H1 (cell line): ENCODE measurements around the gene POU2F1. TPM values are rescaled to one million over a fixed set of nuclear protein-coding genes. Genes with fewer than 3 reads are reported as not detected.

Experiments used
- CTCF ChIA-PET: fragments of 300-600 bp; sonication (Branson Sonifier 250); formaldehyde crosslinking; loops from one replicate; lab custom pipeline; 2021; ENCODE audit not compliant: partially characterized antibody; lab: Charles Lee
- POLR2A ChIA-PET: fragments of 300-600 bp; sonication (Branson Sonifier 250); formaldehyde crosslinking; loops from one replicate; lab custom pipeline; 2021; ENCODE audit warnings: inconsistent platforms; ENCODE audit not compliant: partially characterized antibody; lab: Charles Lee
- DNase-seq, 2 experiments: peaks; one replicate each; pipeline versions ENCODE4 v3.0.0 to v3.0.0-alpha.2; 2010 to 2022; ENCODE audit warnings: low spot score in 2 of 2, low read depth in 1 of 2, mixed read lengths in 1 of 2
- FAIRE-seq: peaks from 2 replicates; lab custom pipeline; 2011; peaks lifted over from hg19 to GRCh38; lab: Jason Lieb, UNC
- H2AFZ ChIP-seq: 2 replicates; pipeline ENCODE4 v1.8.1; 2012; ENCODE audit warnings: low read length, inconsistent platforms
- H2AK5ac ChIP-seq: 2 replicates; pipeline ENCODE4 v1.6.1; 2013; ENCODE audit warnings: low read depth, low read length
- H2BK120ac ChIP-seq: replicated peaks from 2 replicates; pipeline ENCODE3; 2013; ENCODE audit warnings: low read depth, low read length, inconsistent platforms
- H2BK12ac ChIP-seq: 2 replicates; pipeline ENCODE4 v1.6.1; 2013; ENCODE audit warnings: low read depth, low read length
- H2BK15ac ChIP-seq: 2 replicates; pipeline ENCODE4 v1.6.1; 2013; ENCODE audit warnings: low read length
- H2BK20ac ChIP-seq: 2 replicates; pipeline ENCODE4 v1.6.1; 2013; ENCODE audit warnings: low read length
- H2BK5ac ChIP-seq: 2 replicates; pipeline ENCODE4 v1.6.1; 2013; ENCODE audit warnings: low read depth, low read length
- H3K14ac ChIP-seq: 2 replicates; pipeline ENCODE4 v1.6.1; 2013; ENCODE audit warnings: inconsistent platforms; ENCODE audit not compliant: insufficient read length
- H3K18ac ChIP-seq: 2 replicates; pipeline ENCODE4 v1.6.1; 2013; ENCODE audit warnings: low read length; ENCODE audit errors: extremely low read depth
- H3K23ac ChIP-seq: 2 replicates; pipeline ENCODE4 v1.6.1; 2013; ENCODE audit warnings: inconsistent platforms; ENCODE audit not compliant: insufficient read length
- H3K23me2 ChIP-seq: 2 replicates; pipeline ENCODE4 v1.6.1; 2013; ENCODE audit warnings: low read depth, low read length
- H3K27ac ChIP-seq: 2 replicates; pipeline ENCODE4 v1.6.1; 2011; ENCODE audit warnings: low read depth, low read length, inconsistent platforms
- H3K27me3 ChIP-seq, 4 experiments: replicated peaks in 1 of 4; 1 replicate in 1 of 4; 2 replicates in 3 of 4; pipeline versions ENCODE4 v1.6.1 to v1.8.1; 2011 to 2013; ENCODE audit warnings: low read length in 3 of 4, mild to moderate bottlenecking in 3 of 4, inconsistent platforms in 2 of 4, mixed read lengths in 2 of 4, moderate library complexity in 1 of 4; ENCODE audit not compliant: control insufficient read depth in 3 of 4, insufficient read depth in 3 of 4; ENCODE audit errors: extremely low read depth in 1 of 4
- H3K36me3 ChIP-seq, 4 experiments: 2 replicates each; pipeline versions ENCODE4 v1.6.1 to v1.8.1; 2011 to 2013; ENCODE audit warnings: mild to moderate bottlenecking in 4 of 4, low read length in 3 of 4, moderate library complexity in 2 of 4, control low read depth in 1 of 4, inconsistent platforms in 1 of 4; ENCODE audit not compliant: insufficient read depth in 4 of 4, control insufficient read depth in 2 of 4
- H3K4ac ChIP-seq: replicated peaks from 2 replicates; pipeline ENCODE3; 2013; ENCODE audit warnings: low read length, low read depth, mixed read lengths, inconsistent platforms; ENCODE audit not compliant: insufficient read length
- H3K4me1 ChIP-seq, 4 experiments: replicated peaks in 1 of 4; 1 replicate in 1 of 4; 2 replicates in 3 of 4; pipeline versions ENCODE4 v1.6.1 to v1.8.1; 2011 to 2013; ENCODE audit warnings: low read length in 3 of 4, inconsistent platforms in 2 of 4, mixed read lengths in 1 of 4; ENCODE audit not compliant: insufficient read depth in 4 of 4, control insufficient read depth in 3 of 4
- H3K4me2 ChIP-seq, 2 experiments: 2 replicates each; pipeline versions ENCODE4 v1.6.1 to v1.8.1; 2011 to 2013; ENCODE audit warnings: low read depth in 2 of 2, low read length in 2 of 2, control low read depth in 1 of 2, inconsistent platforms in 1 of 2, mild to moderate bottlenecking in 1 of 2; ENCODE audit not compliant: insufficient read depth in 1 of 2
- H3K4me3 ChIP-seq, 4 experiments: fragments of 200-600, 300-600 bp in 1 of 4; sonication (generic), shearing (Covaris generic), sonication (Bioruptor Twin) in 1 of 4; 2 replicates each; pipeline versions ENCODE4 v1.5.1 to v1.8.1; 2011 to 2016; ENCODE audit warnings: low read length in 4 of 4, low read depth in 3 of 4, control low read depth in 2 of 4, inconsistent platforms in 2 of 4, mild to moderate bottlenecking in 2 of 4, mixed read lengths in 1 of 4, moderate library complexity in 1 of 4; ENCODE audit not compliant: insufficient read depth in 2 of 4; ENCODE audit errors: extremely low read depth in 1 of 4
- H3K56ac ChIP-seq: replicated peaks from 2 replicates; pipeline ENCODE3; 2013; ENCODE audit warnings: low read depth, mild to moderate bottlenecking, mixed read lengths, low read length, inconsistent platforms; ENCODE audit not compliant: insufficient read length
- H3K79me1 ChIP-seq: 2 replicates; pipeline ENCODE4 v1.6.1; 2013; ENCODE audit warnings: low read depth, low read length, control low read depth
- H3K79me2 ChIP-seq, 2 experiments: 2 replicates each; pipeline versions ENCODE4 v1.6.1 to v1.8.1; 2012 to 2013; ENCODE audit warnings: low read length in 2 of 2, mild to moderate bottlenecking in 2 of 2, inconsistent platforms in 1 of 2; ENCODE audit not compliant: insufficient read depth in 2 of 2, control insufficient read depth in 1 of 2
- H3K9ac ChIP-seq, 4 experiments: replicated peaks in 1 of 4; 1 replicate in 1 of 4; 2 replicates in 3 of 4; pipeline versions ENCODE4 v1.6.1 to v1.8.1; 2011 to 2013; ENCODE audit warnings: low read depth in 3 of 4, low read length in 3 of 4, control low read depth in 2 of 4, mild to moderate bottlenecking in 2 of 4, moderate library complexity in 2 of 4, inconsistent platforms in 1 of 4; ENCODE audit errors: extremely low read depth in 1 of 4
- H3K9me3 ChIP-seq, 2 experiments: 2 replicates each; pipeline versions ENCODE4 v1.6.1 to v1.8.1; 2012 to 2013; ENCODE audit warnings: mild to moderate bottlenecking in 2 of 2, moderate library complexity in 2 of 2, control low read depth in 1 of 2, inconsistent platforms in 1 of 2, low read depth in 1 of 2, low read length in 1 of 2, mixed read lengths in 1 of 2; ENCODE audit not compliant: insufficient read depth in 2 of 2
- H4K20me1 ChIP-seq, 2 experiments: replicated peaks in 1 of 2; 2 replicates each; pipeline versions ENCODE3 to v1.8.1; 2011 to 2013; ENCODE audit warnings: inconsistent platforms in 2 of 2, low read length in 2 of 2, mild to moderate bottlenecking in 1 of 2; ENCODE audit not compliant: insufficient read depth in 2 of 2, control insufficient read depth in 1 of 2
- H4K5ac ChIP-seq: 2 replicates; pipeline ENCODE4 v1.6.1; 2013; ENCODE audit warnings: low read length, low read depth, mixed read lengths, inconsistent platforms; ENCODE audit not compliant: insufficient read length
- H4K8ac ChIP-seq: 2 replicates; pipeline ENCODE4 v1.8.0; 2013; ENCODE audit warnings: mild to moderate bottlenecking, moderate library complexity, low read length, inconsistent platforms; ENCODE audit not compliant: insufficient read depth; ENCODE audit errors: extremely low read depth
- H4K91ac ChIP-seq: replicated peaks from 2 replicates; pipeline ENCODE3; 2013; ENCODE audit warnings: low read length, mixed read lengths, inconsistent platforms; ENCODE audit not compliant: insufficient read length
- CTCF ChIP-seq, 3 experiments: IDR thresholded peaks; 1 replicate in 2 of 3; 2 replicates in 1 of 3; pipeline versions ENCODE4 v1.5.1 to v1.6.1; 2011; ENCODE audit warnings: low read length in 3 of 3, mild to moderate bottlenecking in 3 of 3, inconsistent platforms in 2 of 3, low read depth in 1 of 3, moderate library complexity in 1 of 3; ENCODE audit not compliant: insufficient read depth in 1 of 3; ENCODE audit errors: control extremely low read depth in 1 of 3
- FOSL1 ChIP-seq: IDR thresholded peaks from 2 replicates; pipeline ENCODE4 v1.6.1; 2011; ENCODE audit warnings: mild to moderate bottlenecking, low read depth, low read length, moderate library complexity; ENCODE audit not compliant: insufficient read depth
- GABPA ChIP-seq: IDR thresholded peaks from 2 replicates; pipeline ENCODE4 v1.6.1; 2011; ENCODE audit warnings: mild to moderate bottlenecking, low read length, moderate library complexity, borderline replicate concordance; ENCODE audit not compliant: insufficient read depth
- RBBP5 ChIP-seq: IDR thresholded peaks from 2 replicates; pipeline ENCODE4 v1.7.1; 2012; ENCODE audit warnings: low read depth, mild to moderate bottlenecking, inconsistent platforms, low read length, moderate library complexity, borderline replicate concordance
- RXRA ChIP-seq: IDR thresholded peaks from 2 replicates; pipeline ENCODE4 v1.6.1; 2011; ENCODE audit warnings: low read depth, mild to moderate bottlenecking, low read length, moderate library complexity; ENCODE audit not compliant: insufficient read depth
- SIX5 ChIP-seq: IDR thresholded peaks from 2 replicates; pipeline ENCODE4 v1.6.1; 2011; ENCODE audit warnings: mild to moderate bottlenecking, low read depth, low read length
- WGBS, 2 experiments: shearing (Covaris generic) in 1 of 2; methylation state at CpG; one replicate each; pipeline versions ENCODE4 v1.1.6 to v1.1.7; 2013 to 2015; ENCODE audit warnings: low lambda C conversion rate in 2 of 2, mixed read lengths in 2 of 2, inconsistent platforms in 1 of 2, low coverage in 1 of 2, missing lambda C conversion rate in 1 of 2; ENCODE audit not compliant: insufficient replicate concordance in 2 of 2, insufficient coverage in 1 of 2, insufficient read length in 1 of 2; ENCODE audit errors: extremely low coverage in 1 of 2, missing lambda C conversion rate in 1 of 2; 5-methylcytosine and 5-hydroxymethylcytosine counted together
- polyA plus RNA-seq, 7 experiments: library from polyadenylated mRNA; depleted of rRNA in 3 of 7; stranded (reverse) in 5 of 7; unstranded in 2 of 7; fragments of >200 nt in 5 of 7; fragments of 200-250 nt in 2 of 7; gene quantifications; 1 replicate in 5 of 7; 2 replicates in 1 of 7; 4 replicates in 1 of 7; pipeline versions ENCODE4 v1.2.1 to v1.2.3, GENCODE V29; 2011 to 2013; ENCODE audit warnings: missing spikeins in 2 of 7, mixed read lengths in 2 of 7
- total RNA-seq: library from RNA; stranded (reverse); fragmentation: NEBNext Ultra II Directional; extraction: Animal tissue kit (Norgen Biotek cat#: 25700); gene quantifications from 2 replicates; pipeline ENCODE4 v1.2.1, GENCODE V29; 2021

Gene POU2F1
- total and polyA plus RNA-seq, 2 of the 8 experiments (the other 6 are each of a cell fraction or from before 2014, with no cell fraction given) = 37.0 to 57.2 TPM

GRCh38 chr1:167408355-167408754, 187.7 kb downstream of the POU2F1 start:
- H2BK20ac ChIP-seq = no peak overlapping the region
- TF ChIP-seq GABPA (no peak), CTCF (IDR thresholded peaks at IDR 0.05; ENCODE audit: control extremely low read depth in 1 of 3, insufficient read depth in 1 of 3, low read depth in 1 of 3, low read length in 3 of 3) (no peak), FOSL1 (no peak), SIX5 (no peak), RBBP5 (no peak), RXRA (no peak)
- TF ChIP-seq, all 59 proteins: peak for 0
- DNase-seq (no peak), FAIRE-seq (no peak)
- Histone ChIP-seq H2BK120ac (no peak overlapping the region), H3K79me2 (no peaks in the 10 kb centered on the region), H2BK15ac (no peak overlapping the region), H3K9me3 (no peaks in the 10 kb centered on the region), H2AK5ac (no peak overlapping the region), H3K18ac (no peak overlapping the region), H3K27ac (no peak overlapping the region), H3K23me2 (no peaks in the 10 kb centered on the region), H3K36me3 (peaks cover 3 to 25% (median 11%) of the 10 kb centered on the region in 4 experiments; a peak in 6 of 8 replicates), H3K4me1 (no peaks in the 10 kb centered on the region), H4K8ac (no peak overlapping the region), H4K91ac (no peak overlapping the region), H3K56ac (no peak overlapping the region), H2AFZ (no peak overlapping the region), H3K4ac (no peak overlapping the region), H3K79me1 (no peaks in the 10 kb centered on the region), H3K4me3 (no peak overlapping the region), H3K27me3 (no peaks in the 10 kb centered on the region), H4K5ac (no peak overlapping the region), H2BK5ac (no peak overlapping the region), H3K9ac (no peak overlapping the region), H3K4me2 (no peak overlapping the region), H2BK12ac (no peak overlapping the region), H4K20me1 (no peaks in the 10 kb centered on the region), H3K23ac (no peak overlapping the region), H3K14ac (no peak overlapping the region)
- ChIA-PET POLR2A (interaction anchor here (1.9 kb wide), 1 partner anchor 141 kb away, joined by 4 read pairs; no protein-coding TSS in a partner anchor), CTCF (interaction anchor here (0.7 to 3.0 kb wide), 18 partner anchors 9 to 347 kb away, joined by 3 to 12 read pairs (median 4); no protein-coding TSS in a partner anchor)
- WGBS, 2 experiments = 74% methylated on average over 1 of the region's 1 CpG; no CpG with 5 or more reads in 1 of the 2 experiments
